SU-DHL-6 (cell line): ENCODE data around the gene EFS.

Source experiments
- CTCF ChIP-seq: fragments of 200-600 bp; sonication (generic); IDR thresholded peaks from one replicate; pipeline ENCODE4 v1.5.1; 2017; ENCODE audit warnings: antibody characterized with exemption, mild to moderate bottlenecking, low read length, moderate library complexity; ENCODE audit not compliant: insufficient read depth, poor library complexity, severe bottlenecking
- EZH2phosphoT487 ChIP-seq: fragments of 200-600 bp; sonication (generic), shearing (Covaris generic); conservative IDR thresholded peaks from 2 replicates; pipeline ENCODE4 v1.6.1; 2018; ENCODE audit warnings: mild to moderate bottlenecking, antibody characterized with exemption, low read length, moderate library complexity, mixed read lengths

GRCh38 chr14:23321572-23322547 is 43.1 kb downstream of the EFS start:
- TF ChIP-seq CTCF = no peak
- TF ChIP-seq EZH2phosphoT487 = no peak
